ENCODE results near the gene CBX2.

The CBX2 gene

GRCh38 chr17:79786930-79787643 lies 9.1 kb downstream of the CBX2 start:
- ATAC-seq (no peak), DNase-seq (ENCODE audit: low spot score in 2 of 2) (no peak)
- no peaks in the 10 kb centered on the region for H3K9me3 Mint-ChIP-seq
- H3K36me3 Mint-ChIP-seq, result no peaks in the 10 kb centered on the region
- H3K4me1 Mint-ChIP-seq, result no peaks in the 10 kb centered on the region
- H3K4me3 Mint-ChIP-seq, result no peak overlapping the region
- H3K27ac Mint-ChIP-seq, result no peak overlapping the region

GRCh38 chr17:79788455-79788854 lies 10.5 kb downstream of the CBX2 start:
- no peaks in the 10 kb centered on the region for H3K36me3 Mint-ChIP-seq
- H3K27ac Mint-ChIP-seq, result no peak overlapping the region
- no peaks in the 10 kb centered on the region for H3K4me1 Mint-ChIP-seq
- ATAC-seq (no peak), DNase-seq (ENCODE audit: low spot score in 2 of 2) (no peak)
- no peaks in the 10 kb centered on the region for H3K9me3 Mint-ChIP-seq
- H3K4me3 Mint-ChIP-seq, result no peak overlapping the region

- Mint-ChIP-seq H3K27ac (no peak overlapping the region), H3K4me3 (no peak overlapping the region)
Observed at GRCh38 chr17:79788989-79789942, 11.3 kb downstream of the CBX2 start.

GRCh38 chr17:79789943-79790804 lies 12.2 kb downstream of the CBX2 start:
- no peaks in the 10 kb centered on the region for H3K9me3 Mint-ChIP-seq
- no peaks in the 10 kb centered on the region for H3K4me1 Mint-ChIP-seq
- no peak overlapping the region for H3K27ac Mint-ChIP-seq
- ATAC-seq (peak; percentile 64), DNase-seq (ENCODE audit: low spot score in 2 of 2) (no peak)
- H3K36me3 Mint-ChIP-seq, result no peaks in the 10 kb centered on the region
- no peak overlapping the region for H3K4me3 Mint-ChIP-seq

More at GRCh38 chr17:79788989-79789942, 11.3 kb downstream of the CBX2 start:
- Mint-ChIP-seq H3K9me3 (no peaks in the 10 kb centered on the region), H3K4me1 (no peaks in the 10 kb centered on the region), H3K36me3 (no peaks in the 10 kb centered on the region)
- DNase-seq (ENCODE audit: low spot score in 2 of 2) (no peak), ATAC-seq (no peak)

GRCh38 chr17:79790805-79791734 lies 13.1 kb downstream of the CBX2 start:
- Mint-ChIP-seq H3K4me1 (peaks cover 5% of the 10 kb centered on the region), H3K36me3 (no peaks in the 10 kb centered on the region), H3K9me3 (no peaks in the 10 kb centered on the region), H3K27ac (no peak overlapping the region), H3K4me3 (no peak overlapping the region)
- no peak for DNase-seq (ENCODE audit: low spot score in 2 of 2)
- no peak for ATAC-seq

- Mint-ChIP-seq H3K36me3 (no peaks in the 10 kb centered on the region), H3K4me3 (no peak overlapping the region), H3K9me3 (no peaks in the 10 kb centered on the region), H3K27ac (no peak overlapping the region), H3K4me1 (peaks cover 8% of the 10 kb centered on the region)
- DNase-seq (ENCODE audit: low spot score in 2 of 2) (no peak), ATAC-seq (no peak)
Observed at GRCh38 chr17:79791735-79792161, 13.8 kb downstream of the CBX2 start.

- Mint-ChIP-seq H3K4me3 (no peak overlapping the region), H3K36me3 (no peaks in the 10 kb centered on the region), H3K9me3 (no peaks in the 10 kb centered on the region), H3K4me1 (peaks cover 8% of the 10 kb centered on the region), H3K27ac (no peak overlapping the region)
- no peak for DNase-seq (ENCODE audit: low spot score in 2 of 2)
- no peak for ATAC-seq
Observed at GRCh38 chr17:79792341-79792871, 14.5 kb downstream of the CBX2 start.

- no peak overlapping the region for H3K4me3 Mint-ChIP-seq
- DNase-seq (ENCODE audit: low spot score in 2 of 2), result no peak
- no peak for ATAC-seq
- no peaks in the 10 kb centered on the region for H3K36me3 Mint-ChIP-seq
- no peak overlapping the region for H3K27ac Mint-ChIP-seq
- no peaks in the 10 kb centered on the region for H3K9me3 Mint-ChIP-seq
- peaks cover 9% of the 10 kb centered on the region for H3K4me1 Mint-ChIP-seq
Observed at GRCh38 chr17:79792984-79793923, 15.3 kb downstream of the CBX2 start.

- Mint-ChIP-seq H3K36me3 (no peaks in the 10 kb centered on the region), H3K27ac (no peak overlapping the region), H3K9me3 (no peaks in the 10 kb centered on the region), H3K4me3 (no peak overlapping the region), H3K4me1 (peaks cover 14% of the 10 kb centered on the region)
- no peak for ATAC-seq
- DNase-seq (ENCODE audit: low spot score in 2 of 2), result no peak
Observed at GRCh38 chr17:79793924-79794304, 16.0 kb downstream of the CBX2 start.

GRCh38 chr17:79794659-79795511 lies 16.9 kb downstream of the CBX2 start:
- Mint-ChIP-seq H3K4me1 (peaks cover 22% of the 10 kb centered on the region), H3K9me3 (no peaks in the 10 kb centered on the region), H3K4me3 (no peak overlapping the region), H3K36me3 (no peaks in the 10 kb centered on the region), H3K27ac (no peak overlapping the region)
- ATAC-seq (no peak), DNase-seq (ENCODE audit: low spot score in 2 of 2) (no peak)

GRCh38 chr17:79795795-79796443 lies 18.0 kb downstream of the CBX2 start:
- H3K27ac Mint-ChIP-seq, result no peak overlapping the region
- H3K4me3 Mint-ChIP-seq, result peak overlapping the region; percentile 67
- peaks cover 6% of the 10 kb centered on the region for H3K36me3 Mint-ChIP-seq
- no peak for DNase-seq (ENCODE audit: low spot score in 2 of 2)
- H3K4me1 Mint-ChIP-seq, result peaks cover 30% of the 10 kb centered on the region
- no peaks in the 10 kb centered on the region for H3K9me3 Mint-ChIP-seq
- ATAC-seq, result no peak

- DNase-seq (ENCODE audit: low spot score in 2 of 2), result no peak
- Mint-ChIP-seq H3K4me1 (peaks cover 30% of the 10 kb centered on the region), H3K27ac (no peak overlapping the region), H3K36me3 (peaks cover 6% of the 10 kb centered on the region), H3K4me3 (peak overlapping the region; percentile 67), H3K9me3 (no peaks in the 10 kb centered on the region)
- ATAC-seq, result no peak
Observed at GRCh38 chr17:79796444-79796762, 18.5 kb downstream of the CBX2 start.

Measured in stimulated activated effector memory CD8-positive, alpha-beta T cell treated with anti-CD3 and anti-CD28 coated beads, Interleukin-12 subunit alpha, Interleukin-12 subunit beta, amount 100 ng/mL, for 72 hours (primary cell).